OCI-LY1 (cell line): ENCODE measurements around the gene RASGEF1B.
"Not testable (repeated sequence)": the region's sequence is repeated elsewhere in the genome, so short reads cannot be mapped to it uniquely, and the experiment has no call there.

ENCODE experiments used
- H2AFZ ChIP-seq: fragments of 200-600 bp; sonication (generic), shearing (Covaris generic); 2 replicates; pipeline ENCODE4 v1.6.0; 2014; ENCODE audit warnings: antibody characterized with exemption, mild to moderate bottlenecking, low read length
- H3F3A ChIP-seq: fragments of 200-600 bp; sonication (generic), shearing (Covaris generic); 2 replicates; pipeline ENCODE4 v1.6.0; 2014; ENCODE audit warnings: mild to moderate bottlenecking, antibody characterized with exemption, low read length, moderate library complexity; ENCODE audit not compliant: insufficient read depth
- H3K27ac ChIP-seq: fragments of 200-600 bp; sonication (generic); 2 replicates; pipeline ENCODE4 v1.5.1; 2014; ENCODE audit warnings: low read length, mixed run types, mild to moderate bottlenecking, low read depth; ENCODE audit not compliant: poor library complexity, severe bottlenecking
- H3K27me3 ChIP-seq: fragments of 200-600 bp; sonication (generic); 2 replicates; pipeline ENCODE4 v1.6.0; 2014; ENCODE audit warnings: antibody characterized with exemption, mild to moderate bottlenecking, low read length, moderate library complexity; ENCODE audit not compliant: insufficient read depth
- H3K36me3 ChIP-seq: fragments of 200-600 bp; sonication (generic); 2 replicates; pipeline ENCODE4 v1.6.1; 2014; ENCODE audit warnings: mild to moderate bottlenecking, antibody characterized with exemption, low read length, moderate library complexity, mixed read lengths; ENCODE audit not compliant: insufficient read depth
- H3K4me1 ChIP-seq: fragments of 200-600 bp; sonication (generic); 2 replicates; pipeline ENCODE4 v1.5.1; 2014; ENCODE audit warnings: mild to moderate bottlenecking, low read length, moderate library complexity; ENCODE audit not compliant: insufficient read depth, severe bottlenecking
- H3K4me2 ChIP-seq: fragments of 200-600 bp; sonication (generic), shearing (Covaris generic); 2 replicates; pipeline ENCODE4 v1.6.1; 2014; ENCODE audit warnings: low read length
- H3K4me3 ChIP-seq: fragments of 200-600 bp; sonication (generic); 2 replicates; pipeline ENCODE4 v1.5.1; 2014; ENCODE audit warnings: low read length, low read depth, mild to moderate bottlenecking, mixed read lengths; ENCODE audit not compliant: poor library complexity, severe bottlenecking
- H3K79me2 ChIP-seq: fragments of 200-600 bp; shearing (Covaris generic); 2 replicates; pipeline ENCODE4 v1.6.1; 2016; ENCODE audit warnings: mixed run types, low read length, mixed read lengths; ENCODE audit not compliant: insufficient read depth
- H3K9ac ChIP-seq: fragments of 200-600 bp; sonication (generic), shearing (Covaris generic); 2 replicates; pipeline ENCODE4 v1.6.1; 2014; ENCODE audit warnings: mild to moderate bottlenecking, low read length, mixed read lengths
- H3K9me2 ChIP-seq: fragments of 200-600 bp; sonication (generic), shearing (Covaris generic); 2 replicates; pipeline ENCODE4 v1.6.1; 2014; ENCODE audit warnings: low read depth, mild to moderate bottlenecking, low read length, mixed read lengths
- H3K9me3 ChIP-seq: fragments of 200-600 bp; shearing (Covaris generic); 2 replicates; pipeline ENCODE4 v1.6.1; 2014; ENCODE audit warnings: low read length, mixed read lengths
- H4K20me1 ChIP-seq: fragments of 200-600 bp; sonication (generic), shearing (Covaris generic); 2 replicates; pipeline ENCODE4 v1.6.0; 2016; ENCODE audit warnings: mild to moderate bottlenecking, low read length; ENCODE audit not compliant: insufficient read depth
- EZH2 ChIP-seq: fragments of 200-600 bp; sonication (generic), shearing (Covaris generic); IDR thresholded peaks from 2 replicates; pipeline ENCODE4 v1.8.0; 2017; ENCODE audit warnings: borderline replicate concordance, mixed run types, mild to moderate bottlenecking, antibody characterized with exemption, low read length, moderate library complexity, mixed read lengths
- TF ChIP-seq, protein P1 (sequence below): fragments of 200-600 bp; sonication (generic), shearing (Covaris generic); IDR thresholded peaks from 2 replicates; pipeline ENCODE4 v1.5.1; 2017; ENCODE audit warnings: mild to moderate bottlenecking, antibody characterized with exemption, low read length, moderate library complexity, mixed read lengths

Gene RASGEF1B

DNA sequence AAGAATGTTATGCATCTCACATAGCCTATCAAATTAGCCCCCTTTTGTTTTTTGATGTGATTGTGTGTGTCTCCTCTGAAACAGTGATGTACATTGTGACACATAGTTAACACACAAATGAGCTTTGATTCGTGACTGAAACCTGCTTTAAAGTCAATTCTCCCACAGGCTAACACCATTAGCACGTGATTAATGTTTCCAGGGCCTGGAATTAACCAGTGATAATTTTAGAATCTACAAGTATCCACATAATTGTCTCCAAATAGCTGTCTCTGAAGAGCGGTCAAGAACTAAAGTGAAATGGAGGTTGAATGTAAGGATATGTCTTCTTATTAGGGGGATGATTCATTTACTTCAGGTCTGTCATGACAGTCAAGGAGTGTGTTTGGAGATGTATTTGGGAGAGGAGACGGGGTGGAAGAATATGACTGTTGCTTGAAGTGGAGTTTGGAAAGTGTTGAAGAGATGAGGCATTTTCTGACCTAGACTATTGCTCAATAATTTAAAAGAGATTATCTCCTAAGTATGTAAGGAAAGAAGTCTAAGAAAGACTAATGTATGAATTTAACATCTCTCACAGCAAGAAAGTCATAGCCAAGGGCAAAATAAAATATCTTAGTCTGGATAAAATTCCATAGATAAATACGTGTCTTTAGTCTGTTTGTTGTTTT, 13.7 kb upstream of the RASGEF1B start:
- H3K9ac ChIP-seq = no peak overlapping the region
- no peaks in the 10 kb centered on the region for H3K36me3 ChIP-seq
- no peak overlapping the region for H2AFZ ChIP-seq
- no peaks in the 10 kb centered on the region for H3K79me2 ChIP-seq
- peaks cover 6% of the 10 kb centered on the region for H3K4me1 ChIP-seq
- no peak overlapping the region for H3K27ac ChIP-seq
- TF ChIP-seq EZH2 = no peak
- TF ChIP-seq, protein P1, sequence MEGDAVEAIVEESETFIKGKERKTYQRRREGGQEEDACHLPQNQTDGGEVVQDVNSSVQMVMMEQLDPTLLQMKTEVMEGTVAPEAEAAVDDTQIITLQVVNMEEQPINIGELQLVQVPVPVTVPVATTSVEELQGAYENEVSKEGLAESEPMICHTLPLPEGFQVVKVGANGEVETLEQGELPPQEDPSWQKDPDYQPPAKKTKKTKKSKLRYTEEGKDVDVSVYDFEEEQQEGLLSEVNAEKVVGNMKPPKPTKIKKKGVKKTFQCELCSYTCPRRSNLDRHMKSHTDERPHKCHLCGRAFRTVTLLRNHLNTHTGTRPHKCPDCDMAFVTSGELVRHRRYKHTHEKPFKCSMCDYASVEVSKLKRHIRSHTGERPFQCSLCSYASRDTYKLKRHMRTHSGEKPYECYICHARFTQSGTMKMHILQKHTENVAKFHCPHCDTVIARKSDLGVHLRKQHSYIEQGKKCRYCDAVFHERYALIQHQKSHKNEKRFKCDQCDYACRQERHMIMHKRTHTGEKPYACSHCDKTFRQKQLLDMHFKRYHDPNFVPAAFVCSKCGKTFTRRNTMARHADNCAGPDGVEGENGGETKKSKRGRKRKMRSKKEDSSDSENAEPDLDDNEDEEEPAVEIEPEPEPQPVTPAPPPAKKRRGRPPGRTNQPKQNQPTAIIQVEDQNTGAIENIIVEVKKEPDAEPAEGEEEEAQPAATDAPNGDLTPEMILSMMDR = no peak
- H3K9me2 ChIP-seq = no peaks in the 10 kb centered on the region
- H3K4me2 ChIP-seq = no peak overlapping the region
- no peaks in the 10 kb centered on the region for H3K27me3 ChIP-seq
- H3K9me3 ChIP-seq = 0 out of 2 replicates have a peak, but pooled peaks cover 2% of the 10 kb centered on the region
- H3F3A ChIP-seq = no peaks in the 10 kb centered on the region
- H3K4me3 ChIP-seq = no peak overlapping the region
- no peaks in the 10 kb centered on the region for H4K20me1 ChIP-seq

DNA sequence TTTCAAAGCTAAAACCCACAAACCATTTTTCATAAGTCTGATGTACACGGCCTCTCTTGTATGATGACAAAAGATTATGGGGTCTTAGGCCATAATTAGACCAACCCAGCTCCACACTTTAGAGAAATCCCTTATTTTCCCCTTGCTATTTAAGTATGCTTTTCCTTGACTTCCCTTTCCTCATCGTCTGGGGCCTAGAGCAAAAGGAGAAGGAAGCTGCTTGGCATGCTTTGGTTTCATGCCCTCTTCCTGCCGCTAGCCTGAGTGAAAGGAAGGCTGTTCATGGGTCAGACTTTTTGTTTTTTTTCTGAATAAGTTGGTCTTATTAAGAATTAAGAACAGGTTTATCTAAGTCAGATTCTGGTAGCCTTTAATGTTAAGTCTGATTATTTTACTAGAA, 10.6 kb upstream of the RASGEF1B start:
- TF ChIP-seq EZH2 = no peak
- TF ChIP-seq, protein P1 = no peak
- no peaks in the 10 kb centered on the region for H3K9me3 ChIP-seq
- H3K79me2 ChIP-seq = no peaks in the 10 kb centered on the region
- no peak overlapping the region for H3K9ac ChIP-seq
- no peaks in the 10 kb centered on the region for H3K36me3 ChIP-seq
- H3K9me2 ChIP-seq = no peaks in the 10 kb centered on the region
- no peaks in the 10 kb centered on the region for H3K27me3 ChIP-seq
- H2AFZ ChIP-seq = peak overlapping the region; percentile 52; the same call in 1 of the 2 replicates
- peaks cover 6% of the 10 kb centered on the region for H3K4me1 ChIP-seq
- no peak overlapping the region for H3K4me3 ChIP-seq
- no peaks in the 10 kb centered on the region for H4K20me1 ChIP-seq
- H3F3A ChIP-seq = no peaks in the 10 kb centered on the region
- H3K27ac ChIP-seq = no peak overlapping the region
- no peak overlapping the region for H3K4me2 ChIP-seq

DNA sequence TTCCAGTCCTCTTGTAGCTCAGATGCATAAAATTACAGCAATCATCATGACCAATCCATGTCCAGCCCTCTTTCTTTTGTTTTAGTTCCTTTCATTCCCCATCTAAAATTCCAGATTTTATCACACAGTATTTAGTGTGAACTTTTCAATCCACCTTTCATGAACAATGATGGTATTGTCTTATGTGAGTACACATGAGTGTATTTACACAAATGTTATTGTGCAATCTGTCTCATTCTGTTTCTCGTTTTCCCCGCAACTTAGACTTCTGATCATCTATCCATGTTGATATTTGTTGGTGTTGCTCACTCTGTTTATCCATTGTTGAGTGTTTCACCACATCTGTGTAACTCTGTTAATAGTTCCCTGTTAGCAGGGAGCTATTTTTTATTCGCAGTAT, 9.4 kb upstream of the RASGEF1B start:
- no peaks in the 10 kb centered on the region for H3K9me3 ChIP-seq
- H3K4me3 ChIP-seq = no peak overlapping the region
- H2AFZ ChIP-seq = no peak overlapping the region
- no peaks in the 10 kb centered on the region for H3F3A ChIP-seq
- no peaks in the 10 kb centered on the region for H3K79me2 ChIP-seq
- no peaks in the 10 kb centered on the region for H3K27me3 ChIP-seq
- no peaks in the 10 kb centered on the region for H4K20me1 ChIP-seq
- no peak overlapping the region for H3K4me2 ChIP-seq
- H3K36me3 ChIP-seq = no peaks in the 10 kb centered on the region
- TF ChIP-seq EZH2 = no peak
- TF ChIP-seq, protein P1 = no peak
- H3K9me2 ChIP-seq = no peaks in the 10 kb centered on the region
- peaks cover 6% of the 10 kb centered on the region for H3K4me1 ChIP-seq
- no peak overlapping the region for H3K27ac ChIP-seq
- no peak overlapping the region for H3K9ac ChIP-seq

DNA sequence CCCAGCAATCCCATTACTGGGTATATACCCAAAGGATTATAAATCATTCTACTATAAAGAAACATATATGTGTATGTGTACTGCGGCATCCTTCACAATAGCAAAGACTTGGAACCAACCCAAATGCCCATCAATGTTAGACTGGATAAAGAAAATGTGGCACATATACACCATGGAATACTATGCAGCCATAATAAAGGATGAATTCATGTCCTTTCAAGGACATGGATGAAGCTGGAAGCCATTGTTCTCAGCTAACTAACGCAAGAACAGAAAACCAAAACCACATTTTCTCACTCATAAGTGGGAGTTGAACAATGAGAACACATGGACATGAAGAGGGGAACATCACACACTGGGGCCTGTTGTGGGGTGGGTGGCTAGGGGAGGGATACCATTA, 7.9 kb upstream of the RASGEF1B start:
- H3K27ac ChIP-seq, H3K4me3 ChIP-seq, H3F3A ChIP-seq, H3K4me2 ChIP-seq, H3K9ac ChIP-seq, H3K79me2 ChIP-seq, H2AFZ ChIP-seq, H3K4me1 ChIP-seq, H3K9me3 ChIP-seq, H4K20me1 ChIP-seq, H3K36me3 ChIP-seq, H3K27me3 ChIP-seq, H3K9me2 ChIP-seq: not testable (repeated sequence)

DNA sequence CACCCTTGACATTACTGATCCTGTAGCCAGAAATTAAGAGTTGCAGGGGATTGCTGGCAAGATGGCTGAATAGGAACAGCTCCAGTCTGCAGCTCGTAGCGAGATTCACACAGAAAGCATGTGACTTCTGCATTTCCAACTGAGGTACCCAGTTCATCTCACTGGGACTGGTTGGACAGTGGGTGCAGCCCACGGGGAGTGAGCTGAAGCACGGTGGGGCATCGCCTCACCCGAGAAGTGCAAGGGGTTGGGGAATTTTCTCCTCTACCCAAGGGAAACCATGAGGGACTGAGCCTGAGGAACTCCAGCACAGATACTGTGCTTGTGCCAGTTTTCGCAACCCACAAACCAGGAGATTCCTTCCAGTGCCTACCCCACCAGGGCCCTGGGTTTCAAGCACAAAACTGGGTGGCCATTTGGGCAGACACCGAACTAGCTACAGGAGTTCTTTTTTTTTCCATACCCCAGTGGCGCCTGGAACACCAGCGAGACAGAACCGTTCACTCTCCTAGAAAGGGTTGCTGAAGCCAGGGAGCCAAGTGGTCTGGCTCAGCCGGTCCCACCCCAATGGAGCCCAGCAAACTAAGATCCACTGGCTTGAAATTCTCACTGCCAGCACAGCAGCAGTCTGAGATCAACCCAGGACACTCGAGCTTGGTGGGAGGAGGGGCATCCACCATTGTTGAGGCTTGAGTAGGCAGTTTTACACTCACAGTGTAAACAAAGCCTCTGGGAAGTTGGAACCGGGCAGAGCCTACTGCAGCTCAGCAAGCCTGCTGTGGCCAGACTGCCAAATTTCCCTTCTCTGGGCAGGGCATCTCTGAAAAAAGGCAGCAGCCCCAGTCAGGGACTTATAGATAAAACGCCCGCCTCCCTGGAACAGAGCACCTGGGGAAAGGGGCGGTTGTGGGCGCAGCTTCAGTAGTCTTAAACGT, 1.9 kb upstream of the RASGEF1B start:
- H3K9me2 ChIP-seq, H4K20me1 ChIP-seq, H3F3A ChIP-seq, H3K9me3 ChIP-seq, H3K36me3 ChIP-seq, H3K27me3 ChIP-seq: not testable (repeated sequence)
- peak overlapping the region; percentile 91 for H3K27ac ChIP-seq
- H2AFZ ChIP-seq = peak overlapping the region; percentile 12; the same call in 1 of the 2 replicates
- H3K4me2 ChIP-seq = peak overlapping the region; percentile 65; the same call in 1 of the 2 replicates
- peak overlapping the region; percentile 77 for H3K4me3 ChIP-seq
- peak overlapping the region; percentile 65; the same call in 1 of the 2 replicates for H3K9ac ChIP-seq
- peaks cover 27% of the 10 kb centered on the region for H3K79me2 ChIP-seq
- peaks cover 33% of the 10 kb centered on the region for H3K4me1 ChIP-seq
